ENCODE results near the gene CEP89.
"Not testable (repeated sequence)": the region's sequence is repeated elsewhere in the genome, so short reads cannot be mapped to it uniquely, and the experiment has no call there.

The CEP89 gene

GRCh38 chr19:32890326-32890725, 81.4 kb downstream of the CEP89 start:
- DNase-seq (ENCODE audit: low read depth): no peak
- no peak for TF ChIP-seq CTCF (conservative IDR thresholded peaks at IDR 0.05; ENCODE audit: low read length)
- no peak overlapping the region for H3K4me3 ChIP-seq (ENCODE audit: low read length)

- no peak overlapping the region for H3K4me3 ChIP-seq (ENCODE audit: low read length)
- DNase-seq (ENCODE audit: low read depth): no peak
- TF ChIP-seq CTCF (conservative IDR thresholded peaks at IDR 0.05; ENCODE audit: low read length): no peak
Measured at GRCh38 chr19:32889137-32889934, 82.4 kb downstream of the CEP89 start.

- DNase-seq (ENCODE audit: low read depth): no peak
- no peak for TF ChIP-seq CTCF (conservative IDR thresholded peaks at IDR 0.05; ENCODE audit: low read length)
- no peak overlapping the region for H3K4me3 ChIP-seq (ENCODE audit: low read length)
Measured at GRCh38 chr19:32887572-32888215, 84.1 kb downstream of the CEP89 start.

GRCh38 chr19:32886241-32886640, 85.5 kb downstream of the CEP89 start:
- H3K4me3 ChIP-seq (ENCODE audit: low read length): no peak overlapping the region
- TF ChIP-seq CTCF (conservative IDR thresholded peaks at IDR 0.05; ENCODE audit: low read length): no peak
- DNase-seq (ENCODE audit: low read depth): no peak

- not testable (repeated sequence) for DNase-seq (ENCODE audit: low read depth); H3K4me3 ChIP-seq (ENCODE audit: low read length)
Measured at GRCh38 chr19:32885255-32885654, 86.5 kb downstream of the CEP89 start.

- H3K4me3 ChIP-seq (ENCODE audit: low read length): no peak overlapping the region
- no peak for TF ChIP-seq CTCF (conservative IDR thresholded peaks at IDR 0.05; ENCODE audit: low read length)
- no peak for DNase-seq (ENCODE audit: low read depth)
Measured at GRCh38 chr19:32881766-32882165, 90.0 kb downstream of the CEP89 start.

GRCh38 chr19:32880622-32881021, 91.1 kb downstream of the CEP89 start:
- DNase-seq (ENCODE audit: low read depth): no peak
- no peak for TF ChIP-seq CTCF (conservative IDR thresholded peaks at IDR 0.05; ENCODE audit: low read length)

More at GRCh38 chr19:32880622-32881021, 91.1 kb downstream of the CEP89 start:
- no peak overlapping the region for H3K4me3 ChIP-seq (ENCODE audit: low read length)
